ENCODE measurements around the gene CD79A.

CD79A gene

GRCh38 chr19:41886761-41887710, 10.0 kb downstream of the CD79A start:
- Histone ChIP-seq H3K4me1 (peaks cover 0 to 44% (median 12%) of the 10 kb centered on the region in 4 donors), H3K36me3 (peaks cover 5 to 40% (median 14%) of the 10 kb centered on the region in 3 donors), H3K4me3 (no peak overlapping the region), H3K9me3 (no peaks in the 10 kb centered on the region), H3K27me3 (no peaks in the 10 kb centered on the region), H3K27ac (no peak overlapping the region)
- intact Hi-C loops (cut with DNase I; ENCODE audit: low total_unique reads): no loop called here
- DNase-seq: no peak
- TF ChIP-seq CTCF (IDR thresholded peaks at IDR 0.05): no peak

GRCh38 chr19:41887711-41888382, 10.8 kb downstream of the CD79A start:
- H3K4me1 ChIP-seq: peaks cover 0 to 36% (median 9%) of the 10 kb centered on the region in 4 donors
- intact Hi-C loops (cut with DNase I; ENCODE audit: low total_unique reads): no loop called here
- DNase-seq: no peak
- peaks cover 5 to 48% (median 22%) of the 10 kb centered on the region in 3 donors for H3K36me3 ChIP-seq
- no peaks in the 10 kb centered on the region for H3K9me3 ChIP-seq
- no peak overlapping the region for H3K27ac ChIP-seq
- H3K4me3 ChIP-seq: no peak overlapping the region
- H3K27me3 ChIP-seq: no peaks in the 10 kb centered on the region
- no peak for TF ChIP-seq CTCF (IDR thresholded peaks at IDR 0.05)

DNA sequence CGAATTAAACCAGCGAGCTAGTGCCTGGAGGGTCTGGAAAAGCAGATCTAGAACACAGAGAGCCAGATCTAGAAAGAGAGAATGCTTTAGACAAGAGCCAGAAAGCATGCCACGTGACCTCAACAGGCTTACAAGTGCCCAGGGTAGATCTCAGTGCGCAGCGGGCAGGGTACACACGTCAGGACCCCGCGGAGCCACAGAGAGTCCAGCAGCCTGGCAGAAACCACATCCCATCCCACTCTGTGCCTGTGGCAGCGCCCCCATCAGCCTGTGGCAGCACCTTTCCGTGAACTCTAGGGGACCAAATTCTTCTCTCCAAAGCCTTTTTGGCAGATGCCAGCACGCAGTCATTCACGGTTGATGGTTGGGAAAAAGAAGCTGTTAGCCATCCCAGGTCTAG, 11.8 kb downstream of the CD79A start:
- intact Hi-C loops (cut with DNase I; ENCODE audit: low total_unique reads): no loop called here
- H3K4me3 ChIP-seq: no peak overlapping the region
- H3K27me3 ChIP-seq: no peaks in the 10 kb centered on the region
- TF ChIP-seq CTCF (IDR thresholded peaks at IDR 0.05): no peak
- H3K4me1 ChIP-seq: peaks cover 0 to 33% (median 9%) of the 10 kb centered on the region in 4 donors
- no peaks in the 10 kb centered on the region for H3K9me3 ChIP-seq
- peaks cover 5 to 52% (median 22%) of the 10 kb centered on the region in 3 donors for H3K36me3 ChIP-seq
- no peak overlapping the region for H3K27ac ChIP-seq
- no peak for DNase-seq

- peaks cover 14 to 62% (median 31%) of the 10 kb centered on the region in 3 donors for H3K36me3 ChIP-seq
- TF ChIP-seq CTCF (IDR thresholded peaks at IDR 0.05): no peak
- intact Hi-C loops (cut with DNase I; ENCODE audit: low total_unique reads): no loop called here
Observed at GRCh38 chr19:41889896-41890295, 12.8 kb downstream of the CD79A start.

GRCh38 chr19:41890936-41891335, 13.9 kb downstream of the CD79A start:
- no peak for TF ChIP-seq CTCF (IDR thresholded peaks at IDR 0.05)
- DNase-seq: no peak
- Histone ChIP-seq H3K27ac (no peak overlapping the region), H3K27me3 (no peaks in the 10 kb centered on the region), H3K36me3 (peaks cover 22 to 72% (median 42%) of the 10 kb centered on the region in 3 donors), H3K4me1 (peaks cover 0 to 18% (median 0%) of the 10 kb centered on the region in 4 donors), H3K4me3 (no peak overlapping the region), H3K9me3 (no peaks in the 10 kb centered on the region)
- intact Hi-C loops (cut with DNase I; ENCODE audit: low total_unique reads): no loop called here

More at GRCh38 chr19:41889896-41890295, 12.8 kb downstream of the CD79A start:
- no peak overlapping the region for H3K27ac ChIP-seq
- no peak overlapping the region for H3K4me3 ChIP-seq
- no peaks in the 10 kb centered on the region for H3K27me3 ChIP-seq
- no peak for DNase-seq
- H3K9me3 ChIP-seq: no peaks in the 10 kb centered on the region
- peaks cover 0 to 28% (median 4%) of the 10 kb centered on the region in 4 donors for H3K4me1 ChIP-seq
